H9 (cell line): ENCODE data around the gene TRPM1. TPM values are rescaled to one million over a fixed set of nuclear protein-coding genes. Genes with fewer than 3 reads are reported as not detected.

Source experiments
- DNase-seq: peaks from one replicate; pipeline ENCODE4 v3.0.0-alpha.2; 2017
- H2AFZ ChIP-seq: one replicate; pipeline ENCODE4 v1.6.1; 2013; ENCODE audit warnings: mild to moderate bottlenecking, low read length, control low read depth, moderate library complexity
- H2AK5ac ChIP-seq: 2 replicates; pipeline ENCODE4 v1.6.1; 2013; ENCODE audit warnings: low read length, control low read depth, mixed read lengths; ENCODE audit not compliant: insufficient read length
- H2BK120ac ChIP-seq: one replicate; pipeline ENCODE4 v1.6.1; 2013; ENCODE audit warnings: low read depth, mild to moderate bottlenecking, low read length, control low read depth, inconsistent platforms; ENCODE audit not compliant: poor library complexity, severe bottlenecking
- H2BK12ac ChIP-seq: 2 replicates; pipeline ENCODE4 v1.6.1; 2013; ENCODE audit warnings: low read length, control low read depth, mixed read lengths, low read depth; ENCODE audit not compliant: insufficient read length
- H2BK15ac ChIP-seq: 2 replicates; pipeline ENCODE4 v1.6.1; 2013; ENCODE audit warnings: low read depth, low read length, control low read depth
- H2BK20ac ChIP-seq: one replicate; pipeline ENCODE4 v1.6.1; 2013; ENCODE audit warnings: low read depth, mild to moderate bottlenecking, low read length, control low read depth, inconsistent platforms; ENCODE audit not compliant: poor library complexity, severe bottlenecking
- H2BK5ac ChIP-seq: 2 replicates; pipeline ENCODE4 v1.6.1; 2013; ENCODE audit warnings: low read length, control low read depth, mixed read lengths; ENCODE audit not compliant: insufficient read length
- H3K14ac ChIP-seq: 2 replicates; pipeline ENCODE4 v1.6.1; 2013; ENCODE audit warnings: low read length, control low read depth; ENCODE audit not compliant: insufficient read depth
- H3K18ac ChIP-seq: 2 replicates; pipeline ENCODE4 v1.6.1; 2013; ENCODE audit warnings: low read depth, mild to moderate bottlenecking, mixed read lengths, low read length, control low read depth; ENCODE audit not compliant: insufficient read length
- H3K23ac ChIP-seq: 2 replicates; pipeline ENCODE4 v1.6.1; 2013; ENCODE audit warnings: low read length, control low read depth, mixed read lengths, low read depth; ENCODE audit not compliant: insufficient read length
- H3K23me2 ChIP-seq: 2 replicates; pipeline ENCODE4 v1.6.1; 2013; ENCODE audit warnings: low read depth, mild to moderate bottlenecking, mixed read lengths, low read length, control low read depth; ENCODE audit not compliant: insufficient read length, poor library complexity, severe bottlenecking
- H3K27ac ChIP-seq: 2 replicates; pipeline ENCODE4 v1.5.1; 2013; ENCODE audit warnings: low read length, control low read depth, mixed read lengths, low read depth; ENCODE audit not compliant: insufficient read length
- H3K27me3 ChIP-seq: 2 replicates; pipeline ENCODE4 v1.6.1; 2013; ENCODE audit warnings: low read length, control low read depth, inconsistent platforms; ENCODE audit not compliant: insufficient read depth
- H3K4ac ChIP-seq: 2 replicates; pipeline ENCODE4 v1.6.1; 2013; ENCODE audit warnings: low read depth, mild to moderate bottlenecking, control low read depth, inconsistent platforms, low read length, moderate library complexity
- H3K4me1 ChIP-seq: 2 replicates; pipeline ENCODE4 v1.6.1; 2013; ENCODE audit warnings: low read length, control low read depth, inconsistent platforms; ENCODE audit not compliant: insufficient read depth
- H3K4me2 ChIP-seq: 2 replicates; pipeline ENCODE4 v1.6.1; 2013; ENCODE audit warnings: low read length, control low read depth, mixed read lengths; ENCODE audit not compliant: insufficient read length, insufficient read depth
- H3K56ac ChIP-seq: 2 replicates; pipeline ENCODE4 v1.6.1; 2013; ENCODE audit warnings: low read depth, mild to moderate bottlenecking, mixed read lengths, low read length, control low read depth; ENCODE audit not compliant: insufficient read length
- H3K79me1 ChIP-seq: 2 replicates; pipeline ENCODE4 v1.6.1; 2013; ENCODE audit warnings: low read depth, mild to moderate bottlenecking, moderate library complexity, low read length, control low read depth, inconsistent platforms; ENCODE audit not compliant: insufficient read depth, poor library complexity, severe bottlenecking
- H3K79me2 ChIP-seq: 2 replicates; pipeline ENCODE4 v1.6.1; 2013; ENCODE audit warnings: low read length, control low read depth, inconsistent platforms; ENCODE audit not compliant: insufficient read depth
- H3K9ac ChIP-seq: 2 replicates; pipeline ENCODE4 v1.6.1; 2013; ENCODE audit warnings: low read length, control low read depth, mixed read lengths; ENCODE audit not compliant: insufficient read length; ENCODE audit errors: extremely low read depth
- H3K9me3 ChIP-seq: one replicate; pipeline ENCODE4 v1.6.1; 2013; ENCODE audit warnings: low read depth, low read length, inconsistent platforms; ENCODE audit not compliant: control insufficient read depth
- H3T11ph ChIP-seq: one replicate; pipeline ENCODE4 v1.6.1; 2013; ENCODE audit warnings: mild to moderate bottlenecking, low read length, control low read depth, inconsistent platforms
- H4K20me1 ChIP-seq: one replicate; pipeline ENCODE4 v1.6.1; 2013; ENCODE audit not compliant: control insufficient read depth, insufficient read length, insufficient read depth
- H4K5ac ChIP-seq: 2 replicates; pipeline ENCODE4 v1.6.1; 2013; ENCODE audit warnings: low read depth, mild to moderate bottlenecking, mixed read lengths, low read length, control low read depth; ENCODE audit not compliant: insufficient read length
- H4K8ac ChIP-seq: replicated peaks from 2 replicates; pipeline ENCODE4 v1.6.1; 2013; ENCODE audit warnings: low read length, control low read depth, mixed read lengths, low read depth; ENCODE audit not compliant: insufficient read length
- H4K91ac ChIP-seq: 2 replicates; pipeline ENCODE4 v1.6.1; 2013; ENCODE audit warnings: low read depth, mild to moderate bottlenecking, moderate library complexity, mixed read lengths, low read length, control low read depth; ENCODE audit not compliant: insufficient read length
- H3K27ac Mint-ChIP-seq, 3 experiments: 2 replicates in 2 of 3; 3 replicates in 1 of 3; pipeline ENCODE4 v1.8.0; 2020 to 2021; ENCODE audit warnings: mixed read lengths in 3 of 3, mild to moderate bottlenecking in 1 of 3, moderate library complexity in 1 of 3
- H3K27me3 Mint-ChIP-seq: 2 replicates; pipeline ENCODE4 v1.8.0; 2021; ENCODE audit warnings: low read depth, mild to moderate bottlenecking, moderate library complexity, mixed read lengths
- H3K36me3 Mint-ChIP-seq, 3 experiments: 2 replicates in 2 of 3; 3 replicates in 1 of 3; pipeline ENCODE4 v1.8.0; 2020 to 2021; ENCODE audit warnings: low read depth in 3 of 3, mixed read lengths in 3 of 3; ENCODE audit not compliant: insufficient read depth in 1 of 3
- H3K4me1 Mint-ChIP-seq, 2 experiments: 2 replicates each; pipeline ENCODE4 v1.8.0; 2020; ENCODE audit warnings: mixed read lengths in 2 of 2
- H3K4me3 Mint-ChIP-seq, 2 experiments: 2 replicates in 1 of 2; 3 replicates in 1 of 2; pipeline ENCODE4 v1.8.0; 2020 to 2021; ENCODE audit warnings: mild to moderate bottlenecking in 2 of 2, mixed read lengths in 2 of 2, moderate library complexity in 1 of 2
- H3K9me3 Mint-ChIP-seq, 2 experiments: 2 replicates in 1 of 2; 3 replicates in 1 of 2; pipeline ENCODE4 v1.8.0; 2020; ENCODE audit warnings: mild to moderate bottlenecking in 2 of 2, mixed read lengths in 2 of 2, moderate library complexity in 1 of 2
- CTCF ChIP-seq: fragments of 200-600 bp; sonication (generic); conservative IDR thresholded peaks from 3 replicates; pipeline ENCODE4 v1.8.0; 2021; ENCODE audit warnings: antibody characterized with exemption, mild to moderate bottlenecking
- WGBS: extraction: QIAGEN DNeasy Blood & Tissue Kit; methylation state at CpG from one replicate; pipeline ENCODE4 v1.1.7; 2013; ENCODE audit warnings: missing lambda C conversion rate, low lambda C conversion rate, mixed read lengths; ENCODE audit not compliant: insufficient read length; ENCODE audit errors: extremely low coverage; 5-methylcytosine and 5-hydroxymethylcytosine counted together
- total RNA-seq: library from RNA; stranded (reverse); gene quantifications from 2 replicates; pipeline ENCODE4 v1.2.1, GENCODE V29; 2021

Gene TRPM1
- total RNA-seq, 1 experiment from 2014 or later, result not detected

GRCh38 chr15:31149088-31149505, 47.6 kb upstream of the TRPM1 start:
- Histone ChIP-seq H2BK20ac (no peak overlapping the region), H2BK5ac (no peak overlapping the region), H3K79me1 (no peaks in the 10 kb centered on the region), H2AFZ (no peak overlapping the region), H4K20me1 (no peaks in the 10 kb centered on the region), H3K4me2 (no peak overlapping the region), H3K27ac (no peak overlapping the region), H3K4ac (no peak overlapping the region), H3K14ac (no peak overlapping the region), H2BK12ac (no peak overlapping the region), H3K27me3 (no peaks in the 10 kb centered on the region), H3K4me1 (peaks cover 19% of the 10 kb centered on the region; the same call in 1 of the 2 replicates), H3K9me3 (no peaks in the 10 kb centered on the region), H3K18ac (peak overlapping the region; percentile 51), H4K5ac (no peak overlapping the region), H2AK5ac (no peak overlapping the region), H2BK120ac (no peak overlapping the region), H3K56ac (no peak overlapping the region), H4K8ac (no peak overlapping the region), H4K91ac (no peak overlapping the region), H3K23ac (no peak overlapping the region), H3K79me2 (no peaks in the 10 kb centered on the region), H2BK15ac (no peak overlapping the region), H3T11ph (no peak overlapping the region), H3K9ac (no peak overlapping the region), H3K23me2 (no peaks in the 10 kb centered on the region)
- peak overlapping the region; percentile 80 to 91 (median 85); a peak in 6 of 7 replicates for H3K27ac Mint-ChIP-seq
- peak overlapping the region in 1 of 2 experiments; percentile 2; a peak in 2 of 5 replicates for H3K4me3 Mint-ChIP-seq
- no peaks in the 10 kb centered on the region for H3K27me3 Mint-ChIP-seq
- TF ChIP-seq CTCF, result no peak
- no CpG with 5 or more reads among the region's 6 CpGs for WGBS
- peaks cover 0 to 9% (median 2%) of the 10 kb centered on the region in 3 experiments; a peak in 3 of 7 replicates for H3K36me3 Mint-ChIP-seq
- peaks cover 3 to 7% of the 10 kb centered on the region in 2 experiments; a peak in 3 of 5 replicates for H3K9me3 Mint-ChIP-seq
- no peak for DNase-seq
- peaks cover 72 to 75% of the 10 kb centered on the region in 2 experiments for H3K4me1 Mint-ChIP-seq
